Trophoblast cell (in vitro differentiated cells and primary cell): ENCODE measurements around the gene LRRC45.

ENCODE experiments used
- DNase-seq, 2 donors: peaks; one replicate each; pipeline ENCODE4 v3.0.0-alpha.2; 2016
- H2AFZ ChIP-seq: 2 replicates; pipeline ENCODE4 v1.6.1; 2013; ENCODE audit warnings: low read length, moderate library complexity, mild to moderate bottlenecking; ENCODE audit not compliant: insufficient read depth, poor library complexity
- H2AK5ac ChIP-seq: 2 replicates; pipeline ENCODE4 v1.6.1; 2013; ENCODE audit warnings: mild to moderate bottlenecking, low read length
- H2BK120ac ChIP-seq: 2 replicates; pipeline ENCODE4 v1.6.1; 2013; ENCODE audit warnings: low read length, mild to moderate bottlenecking, moderate library complexity; ENCODE audit not compliant: insufficient read depth, poor library complexity
- H2BK12ac ChIP-seq: 2 replicates; pipeline ENCODE4 v1.6.1; 2013; ENCODE audit warnings: mild to moderate bottlenecking, low read length, moderate library complexity
- H2BK5ac ChIP-seq: 2 replicates; pipeline ENCODE4 v1.6.1; 2013; ENCODE audit warnings: low read length, low read depth, moderate library complexity, mild to moderate bottlenecking; ENCODE audit not compliant: poor library complexity
- H3K14ac ChIP-seq: 2 replicates; pipeline ENCODE4 v1.6.1; 2013; ENCODE audit warnings: mild to moderate bottlenecking, low read length
- H3K18ac ChIP-seq: 2 replicates; pipeline ENCODE4 v1.6.1; 2013; ENCODE audit warnings: mild to moderate bottlenecking, low read length
- H3K23ac ChIP-seq: 2 replicates; pipeline ENCODE4 v1.6.1; 2013; ENCODE audit warnings: low read length
- H3K27ac ChIP-seq: 2 replicates; pipeline ENCODE4 v1.5.1; 2013; ENCODE audit warnings: low read depth, mild to moderate bottlenecking, inconsistent platforms, low read length, moderate library complexity
- H3K27me3 ChIP-seq: 2 replicates; pipeline ENCODE4 v1.6.1; 2013; ENCODE audit warnings: inconsistent platforms, mild to moderate bottlenecking, low read length, moderate library complexity; ENCODE audit not compliant: insufficient read depth
- H3K36me3 ChIP-seq, 2 experiments: 1 replicate in 1 of 2; 2 replicates in 1 of 2; pipeline ENCODE4 v1.6.1; 2013; ENCODE audit warnings: low read length in 2 of 2, mild to moderate bottlenecking in 2 of 2, moderate library complexity in 1 of 2; ENCODE audit not compliant: insufficient read depth in 2 of 2, control insufficient read depth in 1 of 2
- H3K4ac ChIP-seq: 2 replicates; pipeline ENCODE4 v1.6.1; 2013; ENCODE audit warnings: low read depth, mild to moderate bottlenecking, low read length, moderate library complexity
- H3K4me1 ChIP-seq, 2 experiments: 1 replicate in 1 of 2; 2 replicates in 1 of 2; pipeline ENCODE4 v1.6.1; 2013; ENCODE audit warnings: low read length in 2 of 2, mild to moderate bottlenecking in 2 of 2, moderate library complexity in 1 of 2; ENCODE audit not compliant: insufficient read depth in 2 of 2, control insufficient read depth in 1 of 2
- H3K4me2 ChIP-seq: 2 replicates; pipeline ENCODE4 v1.6.1; 2013; ENCODE audit warnings: inconsistent platforms, mild to moderate bottlenecking, low read length, moderate library complexity
- H3K4me3 ChIP-seq: 2 replicates; pipeline ENCODE4 v1.5.1; 2013; ENCODE audit warnings: mild to moderate bottlenecking, low read depth, low read length, inconsistent platforms
- H3K79me1 ChIP-seq: one replicate; pipeline ENCODE4 v1.6.1; 2013; ENCODE audit warnings: low read length
- H3K79me2 ChIP-seq: 2 replicates; pipeline ENCODE4 v1.6.1; 2013; ENCODE audit warnings: low read length, mild to moderate bottlenecking; ENCODE audit not compliant: control insufficient read depth, insufficient read depth, poor library complexity
- H3K9ac ChIP-seq: 2 replicates; pipeline ENCODE4 v1.6.1; 2013; ENCODE audit warnings: mild to moderate bottlenecking, low read length
- H3K9me3 ChIP-seq: 2 replicates; pipeline ENCODE4 v1.6.1; 2013; ENCODE audit warnings: low read depth, mild to moderate bottlenecking, control low read depth, inconsistent platforms, low read length; ENCODE audit not compliant: insufficient read depth
- H4K12ac ChIP-seq: 2 replicates; pipeline ENCODE4 v1.6.1; 2013; ENCODE audit warnings: low read depth, mild to moderate bottlenecking, low read length, moderate library complexity
- H4K8ac ChIP-seq: 2 replicates; pipeline ENCODE4 v1.6.1; 2013; ENCODE audit warnings: low read depth, mild to moderate bottlenecking, low read length, moderate library complexity
- H4K91ac ChIP-seq: one replicate; pipeline ENCODE4 v1.6.1; 2013; ENCODE audit warnings: low read depth, mild to moderate bottlenecking, low read length, moderate library complexity
- WGBS: extraction: QIAGEN DNeasy Blood & Tissue Kit; methylation state at CpG from one replicate; pipeline ENCODE4 v1.1.7; 2013; ENCODE audit warnings: missing lambda C conversion rate; ENCODE audit not compliant: insufficient read length, insufficient coverage; ENCODE audit errors: extremely low coverage; 5-methylcytosine and 5-hydroxymethylcytosine counted together

Gene LRRC45

GRCh38 chr17:82062984-82063368 lies 39.9 kb downstream of the LRRC45 start:
- Histone ChIP-seq H3K4ac (no peak overlapping the region), H3K36me3 (peaks cover 55 to 58% of the 10 kb centered on the region in 2 experiments), H3K23ac (no peak overlapping the region), H2BK12ac (no peak overlapping the region), H4K91ac (no peak overlapping the region), H3K9ac (no peak overlapping the region), H3K18ac (no peak overlapping the region), H3K79me2 (peaks cover 10% of the 10 kb centered on the region), H2AFZ (no peak overlapping the region), H3K79me1 (peaks cover 9% of the 10 kb centered on the region), H3K4me3 (no peak overlapping the region), H3K14ac (no peak overlapping the region), H3K4me1 (peaks cover 11 to 12% of the 10 kb centered on the region in 2 experiments), H3K4me2 (no peak overlapping the region), H2AK5ac (no peak overlapping the region), H2BK120ac (no peak overlapping the region), H4K8ac (no peak overlapping the region), H2BK5ac (no peak overlapping the region), H3K9me3 (no peaks in the 10 kb centered on the region), H3K27ac (no peak overlapping the region), H4K12ac (no peak overlapping the region), H3K27me3 (no peaks in the 10 kb centered on the region)
- DNase-seq = no peak
- WGBS = no CpG with 5 or more reads among the region's 9 CpGs

DNA sequence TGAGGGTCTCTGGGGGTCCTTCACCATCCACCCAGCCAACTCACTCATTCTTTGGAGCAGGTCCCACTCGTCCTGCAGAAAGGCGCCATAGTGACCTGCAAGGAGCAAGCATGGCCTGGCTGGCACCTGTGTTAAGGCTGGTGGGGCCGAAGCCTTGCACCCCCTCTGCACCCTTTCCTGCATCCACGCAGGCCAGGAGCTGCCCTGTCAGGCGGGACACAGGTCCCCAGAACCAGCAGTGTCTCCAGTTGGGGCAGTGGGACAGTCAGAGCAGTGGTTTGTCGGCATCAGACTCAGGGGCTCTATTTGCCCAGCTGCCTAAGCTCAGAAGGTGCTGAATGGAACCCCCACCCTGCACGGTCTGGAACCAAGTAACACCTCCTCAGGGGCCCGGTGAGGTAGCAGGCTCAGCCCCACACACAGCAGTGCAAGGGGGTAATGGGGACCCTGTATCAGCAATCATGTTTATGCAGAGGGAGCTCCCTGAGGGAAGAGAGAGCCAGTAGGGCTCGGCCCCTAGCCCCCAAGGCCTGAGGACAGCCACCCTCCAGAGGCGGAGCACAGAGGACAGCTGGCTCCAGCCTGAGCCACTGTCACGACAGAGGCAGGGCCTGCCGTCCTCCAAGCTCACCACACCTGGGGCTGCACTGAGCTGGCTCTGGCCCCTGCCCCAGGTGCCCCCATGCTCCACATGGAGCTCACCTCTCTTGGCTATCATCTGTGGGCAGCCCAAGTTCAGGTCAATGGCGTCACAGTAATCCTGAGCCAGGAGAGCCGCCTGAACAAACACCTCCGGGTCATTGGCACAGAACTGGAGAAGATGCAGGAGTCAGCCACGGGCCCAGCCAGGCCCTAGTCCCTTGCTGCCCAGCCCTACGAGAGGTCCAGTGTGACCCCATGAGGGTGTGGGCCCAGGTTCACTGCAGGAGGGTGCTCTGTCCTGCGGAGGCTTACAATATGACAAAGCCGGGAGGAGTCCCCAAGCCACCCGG lies 40.6 kb downstream of the LRRC45 start:
- H3K23ac ChIP-seq = no peak overlapping the region
- no peaks in the 10 kb centered on the region for H3K9me3 ChIP-seq
- H4K8ac ChIP-seq = no peak overlapping the region
- no peak for DNase-seq
- no peak overlapping the region for H4K91ac ChIP-seq
- no peak overlapping the region for H2BK120ac ChIP-seq
- no peak overlapping the region for H3K4me3 ChIP-seq
- H2AFZ ChIP-seq = no peak overlapping the region
- H2AK5ac ChIP-seq = no peak overlapping the region
- H3K14ac ChIP-seq = no peak overlapping the region
- no peak overlapping the region for H3K9ac ChIP-seq
- H3K36me3 ChIP-seq = peaks cover 47 to 51% of the 10 kb centered on the region in 2 experiments
- H2BK12ac ChIP-seq = no peak overlapping the region
- no peak overlapping the region for H3K27ac ChIP-seq
- no peak overlapping the region for H3K18ac ChIP-seq
- H4K12ac ChIP-seq = no peak overlapping the region
- no peak overlapping the region for H2BK5ac ChIP-seq
- H3K79me1 ChIP-seq = peaks cover 9% of the 10 kb centered on the region
- no peaks in the 10 kb centered on the region for H3K27me3 ChIP-seq
- no peak overlapping the region for H3K4ac ChIP-seq
- peaks cover 10% of the 10 kb centered on the region for H3K79me2 ChIP-seq
- WGBS = no CpG with 5 or more reads among the region's 20 CpGs
- H3K4me2 ChIP-seq = no peak overlapping the region
- H3K4me1 ChIP-seq = peaks cover 11 to 12% of the 10 kb centered on the region in 2 experiments

GRCh38 chr17:82064433-82065192 lies 41.5 kb downstream of the LRRC45 start:
- Histone ChIP-seq H3K9me3 (no peaks in the 10 kb centered on the region), H3K4ac (peak overlapping the region; percentile 91), H3K18ac (peak overlapping the region; percentile 4), H3K23ac (no peak overlapping the region), H3K79me1 (peaks cover 9% of the 10 kb centered on the region), H2AK5ac (peak overlapping the region; percentile 0), H3K27ac (no peak overlapping the region), H3K4me2 (peak overlapping the region; percentile 97), H4K8ac (peak overlapping the region; percentile 77), H3K4me3 (peak overlapping the region; percentile 84), H2BK5ac (no peak overlapping the region), H3K36me3 (peaks cover 41 to 43% of the 10 kb centered on the region in 2 experiments), H3K27me3 (no peaks in the 10 kb centered on the region), H3K9ac (peak overlapping the region; percentile 87), H3K14ac (no peak overlapping the region), H2AFZ (peak overlapping the region; percentile 10), H4K91ac (peak overlapping the region; percentile 75), H3K79me2 (peaks cover 10% of the 10 kb centered on the region), H2BK12ac (no peak overlapping the region), H4K12ac (peak overlapping the region; percentile 78), H3K4me1 (peaks cover 11 to 12% of the 10 kb centered on the region in 2 experiments), H2BK120ac (no peak overlapping the region)
- no peak for DNase-seq
- WGBS = no CpG with 5 or more reads among the region's 36 CpGs

DNA sequence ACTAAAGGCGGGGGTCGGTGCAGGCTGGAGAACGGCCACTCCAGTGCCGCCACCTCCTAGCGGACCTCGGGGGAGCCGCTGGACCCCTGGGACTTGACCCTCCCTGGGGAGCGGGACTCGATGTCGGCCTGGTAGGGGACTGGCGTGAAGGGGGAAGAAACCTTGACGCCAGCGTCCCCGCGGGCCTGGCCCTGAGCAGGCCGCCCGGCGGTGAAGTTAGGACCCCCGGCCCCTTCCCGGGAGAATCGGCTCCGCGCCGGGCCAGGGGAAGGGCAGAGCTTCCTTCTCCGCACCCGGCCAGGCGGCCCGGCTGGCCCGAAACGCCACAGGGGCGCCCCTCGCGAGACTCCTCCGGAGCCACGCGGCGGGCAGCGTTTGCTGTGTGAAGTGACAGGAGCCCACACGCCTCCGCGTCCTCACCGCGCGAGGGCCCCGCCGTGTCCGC lies 42.1 kb downstream of the LRRC45 start:
- Histone ChIP-seq H4K12ac (peak overlapping the region; percentile 78), H3K18ac (peak overlapping the region; percentile 4), H3K14ac (peak overlapping the region; percentile 83), H2AK5ac (peak overlapping the region; percentile 7), H3K4ac (peak overlapping the region; percentile 91), H3K9ac (peak overlapping the region; percentile 87), H2BK5ac (peak overlapping the region; percentile 71), H3K4me2 (peak overlapping the region; percentile 97), H2AFZ (peak overlapping the region; percentile 91), H3K23ac (no peak overlapping the region), H2BK12ac (no peak overlapping the region), H3K4me3 (peak overlapping the region; percentile 84), H3K79me2 (peaks cover 10% of the 10 kb centered on the region), H3K4me1 (peaks cover 11 to 12% of the 10 kb centered on the region in 2 experiments), H4K91ac (peak overlapping the region; percentile 75), H2BK120ac (peak overlapping the region; percentile 64), H3K79me1 (peaks cover 9% of the 10 kb centered on the region), H3K36me3 (peaks cover 35 to 37% of the 10 kb centered on the region in 2 experiments), H3K27ac (no peak overlapping the region), H3K9me3 (no peaks in the 10 kb centered on the region), H3K27me3 (no peaks in the 10 kb centered on the region), H4K8ac (peak overlapping the region; percentile 77)
- peak in 1 of 2 donors; percentile 36 for DNase-seq
- WGBS = no CpG with 5 or more reads among the region's 47 CpGs
